Activated CD4-positive, alpha-beta T cell treated with anti-CD3 and anti-CD28 coated beads for 1 hour (primary cell): Measurements from ENCODE around the gene CREB5.

Source experiments
- DNase-seq: peaks from one replicate; pipeline ENCODE4 v3.0.0-alpha.2; 2020

CREB5 gene

GRCh38 chr7:28656529-28656928, 244.2 kb downstream of the CREB5 start:
- no peak for DNase-seq

- no peak for DNase-seq
Observed at GRCh38 chr7:28658381-28658780, 246.1 kb downstream of the CREB5 start.

GRCh38 chr7:28660132-28660531, 247.8 kb downstream of the CREB5 start:
- no peak for DNase-seq

- no peak for DNase-seq
Observed at GRCh38 chr7:28661826-28662595, 249.7 kb downstream of the CREB5 start.

- no peak for DNase-seq
Observed at GRCh38 chr7:28666154-28666553, 253.8 kb downstream of the CREB5 start.

GRCh38 chr7:28668085-28668484, 255.8 kb downstream of the CREB5 start:
- no peak for DNase-seq

GRCh38 chr7:28669330-28669729, 257.0 kb downstream of the CREB5 start:
- no peak for DNase-seq

- no peak for DNase-seq
Observed at GRCh38 chr7:28671526-28671925, 259.2 kb downstream of the CREB5 start.

- DNase-seq = no peak
Observed at GRCh38 chr7:28672397-28672797, 260.1 kb downstream of the CREB5 start.

- DNase-seq = no peak
Observed at GRCh38 chr7:28674359-28674782, 262.1 kb downstream of the CREB5 start.

- no peak for DNase-seq
Observed at GRCh38 chr7:28675429-28675828, 263.1 kb downstream of the CREB5 start.

GRCh38 chr7:28677668-28678067, 265.4 kb downstream of the CREB5 start:
- DNase-seq = no peak

- DNase-seq = no peak
Observed at GRCh38 chr7:28678431-28678965, 266.2 kb downstream of the CREB5 start.

GRCh38 chr7:28681693-28682310, 269.5 kb downstream of the CREB5 start:
- DNase-seq = no peak

GRCh38 chr7:28682801-28683200, 270.5 kb downstream of the CREB5 start:
- DNase-seq = no peak

GRCh38 chr7:28684650-28685241, 272.4 kb downstream of the CREB5 start:
- no peak for DNase-seq

GRCh38 chr7:28685242-28685643, 272.9 kb downstream of the CREB5 start:
- no peak for DNase-seq

GRCh38 chr7:28685644-28686417, 273.5 kb downstream of the CREB5 start:
- DNase-seq = no peak

GRCh38 chr7:28686418-28686800, 274.1 kb downstream of the CREB5 start:
- no peak for DNase-seq

- DNase-seq = no peak
Observed at GRCh38 chr7:28687537-28687936, 275.2 kb downstream of the CREB5 start.

- DNase-seq = no peak
Observed at GRCh38 chr7:28688174-28688573, 275.9 kb downstream of the CREB5 start.

- no peak for DNase-seq
Observed at GRCh38 chr7:28688651-28689050, 276.3 kb downstream of the CREB5 start.
